Activated CD4-positive, CD25-positive, alpha-beta regulatory T cell treated with anti-CD3 and anti-CD28 coated beads, Interleukin-2, amount 50 U/mL, for 16 hours (primary cell): ENCODE data around the gene IPO9.
"Not testable (repeated sequence)": the region's sequence is repeated elsewhere in the genome, so short reads cannot be mapped to it uniquely, and the experiment has no call there.

Experiments used
- DNase-seq: peaks from one replicate; pipeline ENCODE4 v3.0.0-alpha.2; 2020; ENCODE audit warnings: low read depth, low spot score

IPO9 gene

DNA sequence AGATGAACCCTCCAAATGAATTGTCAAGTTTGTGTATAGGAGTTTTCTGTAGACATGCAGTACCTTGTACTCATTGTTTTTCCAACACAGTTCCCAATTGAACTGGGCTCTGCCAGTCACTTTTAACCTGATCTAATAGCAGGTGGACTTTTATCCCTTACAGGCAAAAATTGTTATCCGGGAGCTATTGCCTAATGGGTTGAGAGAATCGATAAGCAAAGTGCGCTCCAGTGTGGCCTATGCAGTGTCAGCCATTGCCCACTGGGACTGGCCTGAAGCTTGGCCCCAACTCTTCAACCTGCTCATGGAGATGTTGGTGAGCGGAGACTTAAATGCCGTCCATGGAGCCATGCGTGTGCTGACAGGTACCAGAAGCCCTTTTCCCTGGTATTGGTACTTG lies 19.3 kb downstream of the IPO9 start:
- DNase-seq = no peak

DNA sequence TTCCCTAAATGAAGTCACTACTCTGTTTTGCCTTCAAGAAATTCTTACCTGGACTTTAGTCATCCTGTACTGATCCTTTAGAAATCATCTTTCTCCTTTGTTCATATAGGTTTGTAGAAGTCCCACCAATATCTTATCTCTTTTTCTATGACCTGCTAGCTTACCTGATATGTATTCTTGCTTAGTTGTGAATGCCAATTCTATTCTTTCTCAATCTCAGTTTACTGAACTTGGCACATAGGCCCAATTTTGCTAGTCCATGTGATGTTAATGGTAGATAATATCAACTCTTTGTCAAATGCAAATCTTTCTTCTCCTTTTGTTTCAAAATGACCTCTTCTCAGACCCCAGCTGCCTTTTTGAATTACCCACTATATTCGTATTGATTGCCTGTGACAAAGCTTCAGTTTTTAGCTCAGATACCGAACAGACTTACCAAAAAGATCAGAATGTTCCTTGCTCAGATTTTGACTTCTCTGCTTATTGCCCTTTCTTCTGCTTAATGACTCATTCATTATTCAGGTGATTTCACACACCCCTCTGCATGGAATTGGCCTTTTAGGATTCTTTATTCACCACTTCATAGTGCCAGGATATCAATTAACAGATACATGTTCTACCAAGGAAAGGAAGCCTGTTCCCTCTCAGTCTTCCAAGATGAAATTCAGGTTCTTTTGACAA lies 20.6 kb downstream of the IPO9 start:
- no peak for DNase-seq

DNA sequence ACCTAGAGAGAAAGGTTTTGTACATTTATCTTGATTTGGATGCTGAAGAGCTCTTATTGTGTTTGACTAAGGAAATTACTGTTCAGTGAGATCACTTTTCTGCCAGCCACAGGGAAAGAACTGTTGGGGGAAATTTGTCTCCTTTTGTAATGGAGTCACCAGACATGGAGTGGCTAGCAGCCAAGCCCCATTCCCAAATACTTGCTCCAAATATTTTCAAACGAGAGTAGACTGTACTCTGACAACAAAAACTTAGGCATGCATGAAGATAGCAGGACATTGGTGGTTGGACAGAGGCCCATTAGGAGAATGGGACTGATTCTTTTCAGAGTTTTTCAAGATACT lies 21.1 kb downstream of the IPO9 start:
- DNase-seq = no peak

DNA sequence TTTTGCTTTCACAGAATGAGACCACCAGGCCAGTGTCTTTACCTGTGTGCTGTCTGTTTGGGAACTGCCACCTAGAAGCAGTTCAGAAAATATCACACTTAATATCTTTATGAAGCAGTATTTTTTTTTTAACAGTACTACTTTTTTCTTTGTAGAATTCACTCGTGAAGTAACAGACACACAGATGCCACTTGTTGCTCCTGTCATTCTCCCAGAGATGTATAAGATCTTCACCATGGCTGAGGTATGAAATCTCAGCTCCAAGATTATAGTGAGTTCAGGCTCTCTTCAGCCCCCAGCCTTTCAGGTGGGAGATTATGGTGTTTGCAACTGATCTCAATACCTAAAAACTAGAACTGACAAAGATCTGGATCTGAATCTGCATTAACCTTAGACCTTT lies 23.0 kb downstream of the IPO9 start:
- DNase-seq = no peak

DNA sequence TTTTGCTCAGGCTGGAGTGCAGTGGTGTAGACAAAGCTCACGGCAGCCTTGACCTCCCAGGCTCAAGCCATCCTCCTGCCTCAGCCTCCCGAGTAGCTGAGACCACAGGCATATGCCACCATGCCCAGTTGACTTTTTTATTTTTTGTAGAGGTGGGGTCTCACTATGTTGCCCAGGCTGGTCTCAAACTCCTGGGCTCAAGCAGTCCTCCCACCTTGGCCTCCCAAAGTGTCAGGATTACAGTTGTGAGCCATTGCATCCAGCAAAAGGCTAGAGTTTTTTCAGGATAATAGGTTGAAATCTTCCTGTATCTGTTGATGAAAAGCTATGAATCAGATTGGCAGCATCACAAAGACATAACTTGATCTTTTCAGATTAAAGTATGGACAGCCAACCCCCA lies 27.8 kb downstream of the IPO9 start:
- DNase-seq = not testable (repeated sequence)

DNA sequence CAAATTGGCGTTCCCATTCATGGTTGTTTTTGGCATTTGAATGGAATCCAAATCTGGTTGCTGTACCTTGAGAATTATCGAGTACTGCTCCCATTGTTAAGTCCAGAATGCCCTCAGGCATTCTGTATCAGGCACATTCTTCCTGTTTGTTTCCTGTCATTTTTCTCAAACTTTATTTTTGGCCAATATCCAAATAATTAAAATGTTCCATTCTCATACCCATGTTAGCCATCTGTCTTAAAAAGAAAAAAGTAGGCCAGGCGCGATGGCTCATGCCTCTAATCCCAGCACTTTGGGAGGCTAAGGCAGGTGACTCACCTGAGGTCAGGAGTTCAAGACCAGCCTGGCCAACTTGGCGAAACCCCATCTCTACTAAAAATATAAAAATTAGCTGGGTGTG lies 30.5 kb downstream of the IPO9 start:
- DNase-seq = no peak

DNA sequence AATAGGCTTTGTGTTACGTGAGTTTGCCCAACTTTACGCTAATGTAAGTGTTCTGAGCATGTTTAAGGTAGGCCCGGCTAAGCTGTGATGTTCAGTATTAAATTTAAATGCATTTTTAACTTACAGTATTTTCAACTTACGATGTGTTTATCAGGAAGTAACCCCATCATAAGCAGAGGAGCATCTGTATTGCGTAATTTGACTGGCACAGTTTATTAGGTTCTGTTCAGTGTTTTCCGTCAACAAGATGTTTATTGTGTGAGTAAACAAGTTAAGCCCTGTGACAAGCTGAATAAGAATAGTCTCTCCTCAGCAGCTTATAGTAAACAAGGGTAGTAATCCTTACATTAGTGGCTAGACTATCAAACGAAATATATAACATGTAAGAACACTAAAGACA lies 32.5 kb downstream of the IPO9 start:
- DNase-seq = no peak

DNA sequence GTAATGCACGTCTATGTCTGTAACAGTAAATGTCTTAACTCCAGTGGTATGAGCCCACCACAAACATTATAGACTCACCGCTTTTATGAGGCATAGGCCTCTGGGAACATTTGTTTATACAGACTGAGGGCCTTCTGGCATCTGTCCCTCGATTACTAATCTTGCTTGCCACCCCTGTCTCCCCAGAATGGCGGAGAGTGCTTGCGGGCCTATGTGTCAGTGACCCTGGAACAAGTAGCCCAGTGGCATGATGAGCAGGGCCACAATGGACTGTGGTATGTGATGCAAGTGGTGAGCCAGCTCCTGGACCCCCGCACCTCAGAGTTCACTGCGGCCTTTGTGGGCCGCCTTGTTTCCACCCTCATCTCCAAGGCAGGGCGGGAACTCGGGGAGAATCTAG lies 41.4 kb downstream of the IPO9 start:
- DNase-seq = no peak

DNA sequence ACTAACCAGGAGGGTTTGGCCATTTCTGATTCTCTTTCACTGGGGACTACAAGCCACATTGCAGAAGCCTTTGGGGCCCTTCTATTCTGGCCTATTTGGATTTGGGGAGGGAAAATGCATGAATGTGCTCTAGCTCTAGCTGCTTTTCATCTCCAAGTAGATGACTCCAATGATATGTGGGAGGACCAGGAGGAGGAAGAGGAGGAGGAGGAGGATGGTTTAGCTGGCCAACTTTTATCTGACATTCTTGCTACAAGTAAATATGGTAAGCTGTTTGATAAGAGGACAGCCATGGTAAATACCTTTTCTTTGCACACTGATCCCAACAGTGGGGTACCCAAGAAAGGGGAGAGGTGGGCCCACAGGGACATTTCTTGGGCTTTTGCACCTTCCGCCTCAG lies 45.7 kb downstream of the IPO9 start:
- DNase-seq = no peak

DNA sequence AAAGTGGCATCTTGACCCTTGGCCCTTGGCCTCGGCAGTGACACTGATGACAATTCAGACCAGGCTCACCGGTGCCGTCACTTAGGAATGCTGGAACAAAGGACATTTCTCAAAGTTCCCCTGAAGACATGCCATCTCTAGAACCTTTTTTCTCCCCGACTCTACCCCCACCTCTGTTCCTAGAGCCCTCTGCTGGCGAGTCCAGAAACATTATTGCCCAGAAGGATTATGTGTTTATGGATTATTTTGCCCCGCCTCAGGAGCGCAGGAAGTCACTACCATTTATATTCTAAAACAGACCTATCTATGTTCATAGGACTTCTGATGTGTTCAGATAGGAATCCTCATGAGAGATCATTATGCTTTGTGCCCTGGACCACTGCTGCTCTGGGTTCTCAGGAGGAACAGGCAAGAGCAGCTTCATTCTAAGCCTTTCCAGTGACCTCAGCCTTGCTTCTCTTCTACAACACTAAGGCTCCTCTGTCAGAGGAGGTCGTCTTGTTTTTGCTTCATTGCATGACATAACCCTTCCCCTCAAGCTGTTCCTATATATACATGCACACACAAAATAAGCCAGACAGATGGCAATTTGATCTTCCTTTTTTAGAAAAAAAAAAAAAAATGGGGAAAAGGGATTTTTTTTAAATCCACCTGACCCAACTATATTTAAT lies 47.3 kb downstream of the IPO9 start:
- DNase-seq = no peak

DNA sequence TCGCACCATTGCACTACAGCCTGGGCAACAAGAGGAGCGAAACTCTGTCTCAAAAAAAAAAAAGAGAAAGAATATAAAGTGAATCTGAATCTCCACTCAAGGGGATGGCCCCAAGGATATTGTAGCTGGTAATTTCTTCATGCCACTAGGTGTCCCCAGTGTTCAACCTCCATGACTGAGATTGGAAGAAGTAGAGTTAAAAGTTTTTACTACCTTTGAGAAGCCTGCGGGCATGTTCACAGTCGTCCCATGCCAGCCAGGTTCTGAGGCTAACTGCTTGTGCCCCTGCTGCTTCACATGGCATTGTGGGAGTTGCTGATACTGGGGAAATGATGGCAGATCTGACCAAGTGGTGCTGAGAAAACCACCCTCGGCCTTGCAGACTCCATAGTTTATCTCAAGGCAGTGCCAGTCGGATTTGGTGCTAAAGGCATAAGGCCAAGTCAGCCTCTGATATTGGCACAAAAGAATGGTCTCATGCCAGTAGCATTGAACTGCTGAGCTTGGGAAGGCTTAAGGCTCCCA lies 49.0 kb downstream of the IPO9 start:
- DNase-seq = no peak

DNA sequence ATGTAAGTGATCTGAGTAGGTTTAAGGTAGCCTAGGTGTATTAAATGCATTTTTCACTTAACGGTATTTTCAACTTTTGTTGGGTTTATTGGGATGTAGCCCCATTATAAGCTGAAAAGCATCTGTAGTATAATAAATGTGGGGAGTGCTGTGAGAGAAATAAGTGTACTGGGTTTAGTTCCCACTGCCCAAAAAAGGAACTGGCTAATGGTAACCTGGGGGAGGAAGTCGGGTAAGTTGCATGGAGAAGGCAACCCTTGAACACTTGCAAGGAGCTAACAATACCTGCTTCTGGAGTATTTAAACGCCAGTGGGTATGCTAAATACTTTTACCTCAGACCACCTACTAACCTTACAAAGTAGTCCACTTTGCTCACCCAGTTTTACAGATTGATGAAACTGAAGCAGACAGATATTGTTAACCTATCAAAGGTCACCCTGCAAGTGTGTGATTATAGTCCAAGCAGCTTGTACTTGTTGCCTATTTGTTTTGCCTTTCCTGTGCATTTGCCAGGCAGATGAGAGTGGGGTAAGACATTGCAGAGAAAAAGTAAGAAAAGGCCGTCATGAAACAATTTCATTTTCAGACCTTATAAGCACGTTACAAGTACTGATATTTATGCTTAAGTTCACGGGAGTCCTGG lies 52.1 kb downstream of the IPO9 start:
- no peak for DNase-seq

DNA sequence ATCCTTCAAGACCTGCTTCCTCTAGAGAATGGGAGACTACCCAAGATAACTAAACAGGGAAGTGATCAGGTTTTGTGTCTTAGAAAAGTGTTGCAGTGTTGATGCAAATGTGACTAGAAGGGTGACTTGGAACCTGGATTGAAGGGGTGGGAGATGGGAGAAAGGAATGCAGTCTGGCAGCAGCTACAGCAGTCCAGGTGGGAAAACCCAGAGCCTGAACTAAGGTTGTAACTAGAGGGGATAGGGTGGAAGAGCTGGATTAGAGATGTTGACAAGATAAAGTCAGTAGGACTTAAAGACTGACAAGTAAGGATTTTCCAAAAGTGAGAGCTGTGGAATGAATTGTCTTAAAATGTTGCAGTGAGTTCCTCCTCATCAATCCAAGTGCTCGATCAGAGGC lies 52.7 kb downstream of the IPO9 start:
- DNase-seq = no peak

DNA sequence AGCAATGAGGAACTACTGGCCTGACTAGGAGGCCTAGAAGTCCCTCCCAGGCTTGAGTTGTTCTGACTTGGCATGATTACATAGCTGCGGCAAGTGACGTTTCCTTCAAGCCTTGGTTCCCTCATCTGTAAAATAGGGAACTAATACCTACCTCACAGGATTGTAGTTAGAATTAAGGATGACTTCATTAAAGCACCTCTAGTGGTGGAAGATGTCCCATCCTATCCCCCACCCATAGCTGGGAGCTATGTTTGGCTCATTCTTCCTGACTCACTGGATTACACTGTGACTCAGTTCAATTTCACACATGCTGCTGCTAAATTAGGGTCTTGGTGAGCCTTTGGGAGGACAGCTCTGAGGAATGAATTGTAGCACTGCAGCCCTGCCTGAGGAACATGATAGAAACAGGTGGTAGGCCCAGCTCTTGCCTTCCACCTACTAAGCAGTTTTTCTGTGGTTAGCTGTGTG lies 53.7 kb downstream of the IPO9 start:
- DNase-seq = no peak

DNA sequence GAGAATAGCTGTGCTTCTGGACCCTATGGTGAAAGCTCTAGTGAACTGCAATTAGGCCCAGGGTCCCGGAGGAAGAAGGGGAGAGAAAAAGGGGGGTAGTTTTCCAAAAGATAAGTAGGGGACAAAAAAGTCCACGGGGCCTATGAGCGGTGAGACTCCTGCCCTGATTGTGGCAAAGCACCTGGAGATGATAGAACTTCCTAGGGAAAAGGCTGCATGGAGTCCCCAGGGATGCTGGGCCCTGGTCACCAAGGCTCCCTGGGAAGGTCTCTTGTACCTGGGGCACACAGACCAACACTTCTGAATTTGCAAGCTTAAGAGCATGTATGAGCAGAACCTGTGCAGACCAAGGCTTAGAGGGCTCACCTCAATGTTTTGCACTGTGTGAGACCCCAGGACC lies 54.3 kb downstream of the IPO9 start:
- DNase-seq = no peak

DNA sequence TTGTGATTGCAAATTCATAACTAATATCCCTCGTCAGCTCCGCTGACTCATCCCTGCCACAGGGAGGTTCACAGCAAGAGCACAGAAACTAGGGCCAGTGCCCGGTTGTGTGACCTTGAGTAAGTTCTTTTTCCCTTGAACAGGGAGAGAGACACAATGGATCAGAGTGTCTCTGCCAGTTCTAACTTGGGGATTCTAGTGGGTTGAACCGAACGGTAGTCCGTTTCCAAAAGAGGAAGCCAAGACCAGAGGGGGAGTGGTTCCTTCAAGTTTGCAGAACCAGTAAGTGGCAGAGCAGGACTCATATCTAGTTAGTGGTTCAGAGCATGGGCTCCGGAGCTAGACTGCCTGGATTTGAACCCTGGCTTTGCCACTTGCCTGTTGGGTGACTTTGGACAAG lies 54.8 kb downstream of the IPO9 start:
- DNase-seq = no peak

DNA sequence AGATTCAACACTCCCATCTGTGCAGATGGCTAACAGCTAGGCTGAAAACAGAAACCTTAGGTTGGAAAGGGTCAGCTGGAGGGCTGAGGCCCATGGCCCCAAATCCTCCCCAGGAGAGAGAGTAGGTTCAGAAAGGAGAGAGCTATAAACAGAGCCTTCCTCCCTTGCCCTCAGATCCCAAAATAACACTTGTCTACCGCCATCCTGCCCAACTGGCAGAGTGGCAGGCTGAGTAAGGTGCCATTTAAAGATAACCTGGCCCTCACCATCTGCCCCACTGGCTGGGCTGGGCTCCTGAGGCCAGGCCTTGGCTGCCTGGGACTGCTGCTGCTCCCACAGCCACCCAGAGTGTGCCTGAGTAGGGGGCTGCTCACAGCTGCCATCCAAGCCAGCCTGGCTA lies 55.5 kb downstream of the IPO9 start:
- DNase-seq = no peak

DNA sequence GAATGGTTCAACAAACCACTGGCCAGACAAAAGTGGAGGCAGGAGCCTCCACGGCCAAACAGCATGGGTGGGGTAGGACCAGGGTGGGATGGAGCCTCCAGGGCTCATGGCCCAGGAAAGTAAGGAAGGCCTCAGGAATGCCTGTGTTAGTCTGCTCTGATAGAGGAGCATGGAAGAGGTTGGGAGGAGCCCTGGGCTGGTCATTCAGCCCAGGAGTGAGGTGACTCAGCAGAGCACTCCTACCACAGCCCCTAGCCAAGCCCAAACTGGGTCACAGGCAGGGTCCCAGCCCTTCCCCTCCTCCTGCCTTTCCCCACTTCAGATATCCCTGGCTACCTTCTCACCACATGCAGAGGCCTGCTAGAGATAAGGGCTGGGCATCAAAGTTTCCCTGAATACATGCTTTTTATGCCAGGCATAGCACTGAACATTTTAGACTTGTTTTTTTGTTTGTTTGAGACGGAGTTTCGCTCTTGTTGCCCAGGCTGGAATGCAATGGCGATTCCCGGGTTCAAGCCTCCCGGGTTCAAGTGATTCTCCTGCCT lies 56.6 kb downstream of the IPO9 start:
- DNase-seq = no peak

DNA sequence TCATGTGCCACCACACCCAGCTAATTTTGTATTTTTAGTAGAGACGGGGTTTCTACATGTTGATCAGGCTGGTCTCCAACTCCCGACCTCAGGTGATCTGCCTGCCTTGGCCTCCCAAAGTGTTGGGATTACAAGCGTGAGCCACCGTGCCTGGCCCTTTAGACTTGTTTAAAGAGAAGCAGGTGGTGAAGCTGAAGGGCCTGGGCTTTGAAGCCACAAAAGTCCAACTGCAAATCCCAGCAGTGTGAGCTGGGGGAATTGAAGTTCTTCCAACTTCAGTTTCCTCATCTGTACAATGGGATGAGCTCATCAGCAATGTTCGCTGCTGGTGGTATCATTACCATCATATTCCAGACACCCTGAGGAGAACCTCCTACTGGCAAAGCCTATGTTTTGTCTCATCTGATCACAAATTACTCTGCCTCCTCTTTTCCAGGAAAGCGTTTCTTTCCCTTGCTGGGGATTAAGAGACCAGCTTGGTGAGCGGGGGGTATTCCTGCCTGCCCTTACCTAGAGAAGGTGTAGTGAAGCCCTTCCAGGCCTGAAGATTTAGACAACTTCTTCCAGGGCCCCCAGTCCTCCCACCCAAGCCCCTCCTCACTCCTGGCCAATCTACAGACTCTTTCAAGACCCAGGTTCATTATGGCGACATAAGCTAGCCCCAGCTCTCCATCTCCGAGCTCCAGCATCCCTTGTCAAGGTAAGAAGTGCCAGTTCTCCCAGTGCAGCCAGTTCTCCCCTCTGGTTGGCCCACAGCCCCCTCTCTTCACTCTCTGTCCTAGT lies 57.3 kb downstream of the IPO9 start:
- DNase-seq = no peak

DNA sequence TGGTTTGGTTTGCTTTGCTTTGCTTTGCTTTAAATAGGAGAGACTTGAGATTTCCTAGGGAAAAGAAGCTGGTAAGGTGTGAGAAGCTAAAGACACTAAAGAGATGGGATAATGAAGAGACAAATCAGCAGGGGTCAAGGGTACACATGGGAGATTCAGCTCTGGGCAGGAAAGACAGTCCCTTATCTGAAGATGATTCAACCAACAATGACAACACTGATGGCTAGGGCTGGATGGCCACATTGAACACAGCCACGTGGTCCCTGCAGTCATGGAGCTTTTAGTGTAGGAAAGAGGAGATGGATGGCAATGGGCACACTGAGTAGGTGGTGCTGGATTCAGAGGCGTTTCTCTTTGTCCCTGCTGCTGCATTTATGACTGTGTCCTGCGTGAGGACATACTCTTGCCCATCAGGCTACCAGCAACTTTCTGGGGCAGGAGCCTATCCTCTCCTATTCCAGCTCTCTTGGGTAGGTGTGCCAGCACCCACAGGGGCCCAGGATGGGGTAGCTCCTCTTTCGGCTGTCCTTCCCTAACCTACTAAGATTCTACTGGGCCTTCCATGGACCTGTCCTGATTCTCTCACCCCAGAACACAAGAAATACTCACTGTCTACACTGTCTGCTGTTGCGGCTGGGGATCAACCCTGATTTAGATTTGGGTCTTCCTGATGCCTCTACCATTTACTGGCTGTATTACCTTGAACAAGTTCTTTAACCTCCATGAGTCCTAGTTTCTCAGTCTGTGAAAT lies 58.3 kb downstream of the IPO9 start:
- no peak for DNase-seq
